HG03558 (cell line): ENCODE data around the gene PDLIM5.
"Not testable (repeated sequence)": the region's sequence is repeated elsewhere in the genome, so short reads cannot be mapped to it uniquely, and the experiment has no call there.

Experiments
- ATAC-seq: cut with Tn5 transposase; IDR thresholded peaks from one replicate; pipeline ENCODE4 v1.9.1; 2021; ENCODE audit warnings: moderate number of reproducible peaks; ENCODE audit not compliant: unreplicated experiment; ENCODE audit errors: extremely low read depth

The PDLIM5 gene

GRCh38 chr4:94634271-94634670 is 182.5 kb downstream of the PDLIM5 start:
- no peak for ATAC-seq

GRCh38 chr4:94635177-94635576 is 183.4 kb downstream of the PDLIM5 start:
- ATAC-seq: no peak

DNA sequence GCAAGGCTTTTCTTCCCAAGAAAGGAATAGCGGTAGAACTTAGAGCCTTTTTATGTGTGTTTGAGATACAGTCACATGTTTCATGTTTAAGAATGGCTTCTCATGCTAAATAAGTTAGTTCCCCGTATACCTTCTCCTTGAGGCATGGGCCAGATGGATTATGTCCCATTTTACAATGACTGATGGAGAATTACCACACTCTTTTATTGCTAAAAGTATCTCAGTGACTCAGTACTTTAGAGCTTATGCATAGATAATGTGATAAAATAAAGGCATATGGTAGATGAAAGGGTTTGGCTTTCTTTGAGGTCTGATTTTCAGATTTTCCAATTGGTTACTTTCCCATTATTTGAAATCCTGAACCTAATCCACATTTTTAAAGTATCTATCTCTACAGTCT is 184.3 kb downstream of the PDLIM5 start:
- ATAC-seq: no peak

GRCh38 chr4:94639298-94639697 is 187.6 kb downstream of the PDLIM5 start:
- no peak for ATAC-seq

GRCh38 chr4:94640151-94640550 is 188.4 kb downstream of the PDLIM5 start:
- ATAC-seq: no peak

GRCh38 chr4:94641702-94642560 is 190.2 kb downstream of the PDLIM5 start:
- ATAC-seq: no peak

DNA sequence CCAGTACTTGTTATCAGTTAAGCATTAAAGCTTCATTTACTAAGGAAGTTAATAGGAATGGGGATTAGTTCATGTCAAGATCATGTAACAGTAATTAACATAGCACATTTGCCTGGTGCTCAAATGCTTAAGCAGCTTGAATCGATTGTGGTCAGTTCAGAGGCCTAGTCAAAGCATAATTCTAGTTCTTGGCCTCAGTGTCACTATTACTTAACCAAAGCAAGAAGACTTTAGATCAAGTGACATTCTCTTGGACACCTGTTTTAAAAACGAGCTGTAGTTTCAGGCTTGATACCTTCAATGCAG is 190.8 kb downstream of the PDLIM5 start:
- ATAC-seq: no peak

GRCh38 chr4:94648699-94649098 is 197.0 kb downstream of the PDLIM5 start:
- ATAC-seq: no peak

DNA sequence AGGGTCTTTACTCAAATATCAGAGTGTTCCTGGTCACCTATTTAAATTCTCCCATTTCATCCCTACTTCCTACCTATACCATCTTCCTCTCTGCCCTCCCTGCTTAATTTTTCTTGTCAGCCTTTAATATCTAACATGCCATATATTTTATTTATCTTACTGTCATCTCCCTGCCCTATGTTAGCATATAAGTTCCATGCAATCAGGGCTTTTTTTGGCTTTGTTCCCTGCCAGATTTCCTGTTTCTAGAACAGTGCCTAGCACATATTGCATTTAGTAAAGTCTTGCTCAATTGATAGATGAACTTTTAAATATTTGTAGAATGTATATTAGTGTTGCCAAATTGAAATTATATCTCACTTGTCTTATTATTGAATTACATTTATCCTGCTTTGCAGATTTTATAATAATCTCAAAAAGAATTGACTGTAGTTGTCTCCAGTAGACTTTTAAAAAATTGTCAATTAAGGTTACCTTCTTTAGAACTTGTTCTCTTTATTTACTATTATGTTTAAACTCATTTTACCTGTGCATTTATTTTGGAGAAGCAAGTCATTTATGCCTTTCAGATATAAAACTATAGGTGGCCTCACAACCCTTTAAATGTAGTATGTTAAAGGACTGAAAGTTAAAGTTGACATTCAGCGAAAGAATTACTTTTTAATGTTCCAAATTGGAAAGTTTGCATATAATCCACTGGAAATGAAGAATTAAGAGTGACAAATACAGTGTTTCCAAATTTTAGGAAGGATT is 197.8 kb downstream of the PDLIM5 start:
- ATAC-seq: no peak

GRCh38 chr4:94650134-94650495 is 198.4 kb downstream of the PDLIM5 start:
- no peak for ATAC-seq

GRCh38 chr4:94650690-94651089 is 198.9 kb downstream of the PDLIM5 start:
- ATAC-seq: no peak

- no peak for ATAC-seq
These were observed 201.4 kb downstream of the PDLIM5 start for GRCh38 chr4:94653095-94653649.

DNA sequence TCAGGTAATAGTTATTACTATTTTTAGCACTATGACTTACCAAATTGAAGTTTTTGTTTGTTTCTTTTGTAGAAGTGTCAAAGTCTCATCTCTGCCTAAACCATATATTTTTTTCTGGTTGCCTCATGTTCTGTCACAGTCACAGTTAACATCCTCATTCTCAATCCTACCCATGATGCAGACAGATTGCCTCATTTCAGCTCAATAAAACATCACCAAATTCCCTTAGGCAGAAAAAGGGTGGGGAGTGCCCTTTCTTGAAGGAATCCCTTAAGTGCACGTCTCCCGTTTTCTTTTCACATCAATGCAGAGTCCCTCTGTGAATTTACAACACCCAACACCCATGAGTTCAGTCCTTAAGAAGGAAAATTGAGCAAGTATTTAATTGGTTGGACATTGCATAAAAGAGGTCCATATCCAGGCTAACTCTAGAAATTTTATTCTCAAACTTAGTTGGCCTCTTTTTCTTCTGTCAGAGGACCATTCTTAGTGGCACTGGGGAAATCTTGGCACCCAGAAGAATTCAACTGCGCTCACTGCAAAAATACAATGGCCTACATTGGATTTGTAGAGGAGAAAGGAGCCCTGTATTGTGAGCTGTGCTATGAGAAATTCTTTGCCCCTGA is 202.4 kb downstream of the PDLIM5 start:
- ATAC-seq: no peak

GRCh38 chr4:94654714-94655113 is 203.0 kb downstream of the PDLIM5 start:
- ATAC-seq: no peak

GRCh38 chr4:94660614-94661013 is 208.9 kb downstream of the PDLIM5 start:
- no peak for ATAC-seq

GRCh38 chr4:94665021-94665420 is 213.3 kb downstream of the PDLIM5 start:
- ATAC-seq: not testable (repeated sequence)

GRCh38 chr4:94665500-94666404 is 214.0 kb downstream of the PDLIM5 start:
- no peak for ATAC-seq

GRCh38 chr4:94668724-94669123 is 217.0 kb downstream of the PDLIM5 start:
- no peak for ATAC-seq

- no peak for ATAC-seq
These were observed 218.2 kb downstream of the PDLIM5 start for GRCh38 chr4:94669672-94670664.
